Germinal center (tissue), 1 donor: ENCODE measurements around the gene KIR3DL1.
"Not testable (repeated sequence)": the region's sequence is repeated elsewhere in the genome, so short reads cannot be mapped to it uniquely, and the experiment has no call there.

Experiments
- DNase-seq: peaks from one replicate; pipeline ENCODE4 v3.0.0; 2012; ENCODE audit warnings: mixed read lengths, low spot score

Gene KIR3DL1

DNA sequence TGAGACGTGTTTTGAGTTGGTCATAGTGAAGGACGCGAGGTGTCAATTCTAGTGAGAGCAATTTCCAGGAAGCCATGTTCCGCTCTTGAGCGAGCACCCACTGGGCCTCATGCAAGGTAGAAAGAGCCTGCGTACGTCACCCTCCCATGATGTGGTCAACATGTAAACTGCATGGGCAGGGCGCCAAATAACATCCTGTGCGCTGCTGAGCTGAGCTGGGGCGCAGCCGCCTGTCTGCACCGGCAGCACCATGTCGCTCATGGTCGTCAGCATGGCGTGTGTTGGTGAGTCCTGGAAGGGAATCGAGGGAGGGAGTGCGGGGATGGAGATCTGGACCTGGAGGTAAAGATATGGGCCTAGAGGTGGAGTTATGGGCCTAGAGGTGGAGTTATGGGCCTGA is at the start of gene KIR3DL1:
Gene KIR3DL1, plus strand, starts transcription at position 218 of the 400 bp plus-strand sequence.
- DNase-seq = not testable (repeated sequence)

- DNase-seq = not testable (repeated sequence)
These were observed 46.6 kb upstream of the KIR3DL1 start, which contains the start of gene KIR2DL1 for GRCh38 chr19:54769646-54770045. TSS of gene KIR2DL1 (plus strand) at chr19:54769793. CDS start at chr19:54769851, 58 bp downstream.

GRCh38 chr19:54770511-54770910 is 45.8 kb upstream of the KIR3DL1 start:
- not testable (repeated sequence) for DNase-seq

DNA sequence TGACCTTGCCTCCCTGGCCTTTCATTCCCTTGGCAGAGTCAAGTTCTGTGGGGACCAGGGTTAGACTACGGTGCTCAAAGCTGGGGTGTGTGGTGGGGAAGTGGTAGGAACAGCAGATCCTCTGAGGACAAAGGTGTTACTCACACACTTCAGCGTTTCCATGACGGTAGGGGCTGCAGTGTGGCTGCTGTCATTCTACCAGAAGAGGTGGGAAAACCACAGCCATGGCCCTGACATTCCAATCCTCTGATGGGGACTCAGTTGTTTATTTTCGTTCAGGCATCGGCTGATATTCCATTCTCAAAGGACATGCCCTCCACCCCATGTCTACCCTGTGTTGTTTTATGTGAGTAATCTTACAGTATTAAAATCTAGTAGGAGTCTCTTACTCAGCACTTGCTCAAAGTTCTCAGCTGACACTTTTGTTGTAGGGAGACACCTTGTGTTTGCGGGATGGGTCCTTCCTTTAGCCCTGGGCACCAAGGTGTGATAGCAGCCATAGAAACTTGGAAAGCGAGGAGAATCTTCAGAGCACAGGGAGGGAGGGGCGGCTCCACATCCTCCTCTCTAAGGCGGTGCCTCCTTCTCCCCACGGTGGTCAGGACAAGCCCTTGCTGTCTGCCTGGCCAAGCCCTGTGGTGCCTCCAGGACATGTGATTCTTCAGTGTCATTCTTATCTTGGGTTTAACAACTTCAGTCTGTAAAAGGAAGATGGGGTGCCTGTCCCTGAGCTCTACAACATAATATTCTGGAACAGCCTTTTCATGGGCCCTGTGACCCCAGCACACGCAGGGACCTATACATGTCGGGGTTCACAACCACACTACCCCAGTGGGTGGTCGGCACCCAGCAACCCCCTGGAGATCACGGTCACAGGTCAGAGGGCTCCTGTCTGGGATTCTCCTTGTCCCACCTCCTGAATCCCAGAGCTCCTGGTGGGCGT is 45.0 kb upstream of the KIR3DL1 start:
- DNase-seq = not testable (repeated sequence)

- not testable (repeated sequence) for DNase-seq
These were observed 43.6 kb upstream of the KIR3DL1 start for GRCh38 chr19:54772666-54773065.

- not testable (repeated sequence) for DNase-seq
These were observed 41.0 kb upstream of the KIR3DL1 start for GRCh38 chr19:54775095-54775815.

- not testable (repeated sequence) for DNase-seq
These were observed 40.4 kb upstream of the KIR3DL1 start for GRCh38 chr19:54775830-54776229.

DNA sequence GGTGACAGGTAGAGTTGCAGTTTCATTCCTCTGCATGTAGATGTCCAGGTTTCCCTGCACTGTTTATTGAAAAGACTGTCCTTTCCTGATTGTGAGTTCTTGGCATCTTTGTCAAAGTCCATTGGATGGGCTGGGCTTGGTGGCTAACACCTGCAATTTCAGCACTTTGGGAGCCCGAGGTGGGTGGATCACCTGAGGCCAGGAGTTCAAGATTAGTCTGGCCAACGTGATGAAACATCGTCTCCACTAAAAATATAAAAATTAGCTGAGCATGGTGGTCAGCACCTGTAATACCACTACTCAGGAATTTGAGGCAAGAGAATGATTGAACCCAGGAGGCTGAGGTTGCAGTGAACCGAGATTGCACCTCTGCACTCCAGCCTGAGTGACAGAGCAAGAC is 38.4 kb upstream of the KIR3DL1 start:
- DNase-seq = not testable (repeated sequence)

- not testable (repeated sequence) for DNase-seq
These were observed 37.4 kb upstream of the KIR3DL1 start for GRCh38 chr19:54778896-54779295.

DNA sequence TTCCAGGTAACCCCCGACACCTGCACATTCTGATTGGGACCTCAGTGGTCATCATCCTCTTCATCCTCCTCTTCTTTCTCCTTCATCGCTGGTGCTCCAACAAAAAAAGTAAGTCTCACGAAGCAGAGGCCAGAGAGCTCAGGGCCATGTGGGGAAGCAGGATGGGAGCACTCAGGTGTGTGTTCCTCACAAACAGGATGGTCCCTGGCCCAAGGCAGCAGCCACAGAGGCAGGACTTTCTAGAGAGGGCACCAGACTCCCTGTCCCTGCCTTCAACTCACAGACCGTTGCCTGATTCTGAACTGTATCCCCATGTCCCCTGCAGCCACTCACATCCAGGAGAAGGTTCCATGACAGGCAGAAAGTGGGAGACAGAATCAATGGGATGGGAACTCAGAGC is 33.4 kb upstream of the KIR3DL1 start:
- not testable (repeated sequence) for DNase-seq

GRCh38 chr19:54786091-54786723 is 30.1 kb upstream of the KIR3DL1 start:
- DNase-seq = not testable (repeated sequence)

DNA sequence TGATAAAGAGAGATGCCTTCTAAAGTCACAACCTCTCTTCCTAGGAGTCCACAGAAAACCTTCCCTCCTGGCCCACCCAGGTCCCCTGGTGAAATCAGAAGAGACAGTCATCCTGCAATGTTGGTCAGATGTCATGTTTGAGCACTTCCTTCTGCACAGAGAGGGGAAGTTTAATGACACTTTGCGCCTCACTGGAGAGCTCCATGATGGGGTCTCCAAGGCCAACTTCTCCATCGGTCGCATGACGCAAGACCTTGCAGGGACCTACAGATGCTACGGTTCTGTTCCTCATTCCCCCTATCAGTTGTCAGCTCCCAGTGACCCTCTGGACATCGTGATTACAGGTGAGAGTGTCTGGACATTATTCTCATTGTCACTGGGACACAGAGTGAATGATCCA is 28.1 kb upstream of the KIR3DL1 start:
- not testable (repeated sequence) for DNase-seq

GRCh38 chr19:54790711-54791110 is 25.6 kb upstream of the KIR3DL1 start:
- DNase-seq = no peak

DNA sequence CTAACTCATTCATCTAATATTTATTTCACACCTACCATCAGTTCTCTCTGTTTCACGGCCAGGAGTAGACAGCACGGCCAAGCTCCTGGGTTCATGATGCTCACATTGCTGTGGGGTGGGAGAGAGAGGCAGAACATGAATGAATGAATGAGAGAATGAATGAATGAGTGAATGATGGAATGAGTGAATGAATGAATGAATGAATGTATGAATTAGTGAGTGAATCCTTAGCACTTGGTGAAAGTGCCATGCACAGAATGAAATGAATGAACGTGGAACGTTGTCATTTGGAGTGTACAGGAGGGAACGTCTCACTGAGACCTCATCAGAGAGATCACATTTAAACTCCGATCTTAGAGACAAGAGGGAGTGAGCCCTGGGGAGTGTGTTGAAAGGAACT is 24.8 kb upstream of the KIR3DL1 start:
- no peak for DNase-seq

GRCh38 chr19:54792814-54793213 is 23.5 kb upstream of the KIR3DL1 start:
- DNase-seq = no peak

GRCh38 chr19:54795758-54796157 is 20.5 kb upstream of the KIR3DL1 start:
- no peak for DNase-seq

DNA sequence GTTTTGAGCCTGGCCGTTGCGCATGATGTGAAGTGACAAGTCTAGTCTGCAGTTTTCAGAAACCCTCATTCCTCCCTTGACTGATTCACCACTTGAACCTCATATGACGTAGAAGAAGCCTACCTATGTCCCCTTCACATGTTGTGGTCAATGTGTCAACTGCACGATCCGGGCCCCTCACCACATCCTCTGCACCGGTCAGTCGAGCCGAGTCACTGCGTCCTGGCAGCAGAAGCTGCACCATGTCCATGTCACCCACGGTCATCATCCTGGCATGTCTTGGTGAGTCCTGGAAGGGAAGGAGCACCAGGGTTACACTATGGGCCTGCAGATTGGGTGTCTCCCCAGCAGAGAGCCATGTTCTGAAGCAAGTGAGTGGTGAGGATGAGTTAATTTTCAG is 12.9 kb upstream of the KIR3DL1 start, which contains the start of gene KIR2DL4:
Gene KIR2DL4, plus strand, starts transcription at position 201 of the 400 bp plus-strand sequence. Its CDS starts 42 bp downstream, at position 243.
- no peak for DNase-seq

GRCh38 chr19:54804101-54804500 is 12.2 kb upstream of the KIR3DL1 start:
- no peak for DNase-seq

DNA sequence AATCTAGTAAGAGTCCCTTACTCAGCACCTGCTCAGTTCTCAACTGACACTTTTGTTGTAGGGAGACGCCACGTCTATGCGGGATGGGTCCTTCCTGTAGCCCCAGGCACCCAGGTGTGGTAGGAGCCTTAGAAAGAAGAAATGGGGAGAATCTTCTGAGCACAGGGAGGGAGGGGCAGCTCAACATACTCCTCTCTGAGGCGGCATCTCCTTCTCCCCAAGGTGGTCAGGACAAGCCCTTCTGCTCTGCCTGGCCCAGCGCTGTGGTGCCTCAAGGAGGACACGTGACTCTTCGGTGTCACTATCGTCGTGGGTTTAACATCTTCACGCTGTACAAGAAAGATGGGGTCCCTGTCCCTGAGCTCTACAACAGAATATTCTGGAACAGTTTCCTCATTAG is 11.7 kb upstream of the KIR3DL1 start:
- no peak for DNase-seq

- DNase-seq = no peak
These were observed 10.4 kb upstream of the KIR3DL1 start for GRCh38 chr19:54805665-54806515.

DNA sequence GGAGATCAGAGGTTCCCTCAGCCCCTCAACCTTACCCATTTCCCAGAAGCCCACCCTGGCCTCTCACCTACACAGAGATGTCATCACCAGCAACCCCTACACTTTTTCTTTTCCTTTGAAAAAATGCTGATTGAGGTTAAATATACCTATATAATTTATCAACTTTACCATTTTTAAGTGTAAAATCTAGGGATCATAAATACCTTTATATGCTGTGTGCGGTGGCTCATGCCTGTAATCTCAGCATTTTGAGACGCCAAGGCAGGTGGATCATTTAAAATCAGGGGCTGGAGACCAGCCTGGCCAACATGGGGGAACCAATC is 9.8 kb upstream of the KIR3DL1 start:
- DNase-seq = no peak
